Breast epithelium (tissue), 3 donors: ENCODE data around the gene TRPM3.

ENCODE experiments used
- CTCF ChIP-seq, 3 donors: fragments of 450-650 bp; IDR thresholded peaks; one replicate each; pipeline ENCODE4 v1.5.1; 2016 to 2017; ENCODE audit warnings: antibody characterized with exemption in 3 of 3, mild to moderate bottlenecking in 3 of 3, moderate library complexity in 3 of 3
- POLR2A ChIP-seq: fragments of 450-650 bp; IDR thresholded peaks from one replicate; pipeline ENCODE4 v1.6.1; 2016; ENCODE audit warnings: antibody characterized with exemption, mild to moderate bottlenecking, moderate library complexity
- POLR2AphosphoS5 ChIP-seq, 3 donors: sonication (generic); formaldehyde crosslinking; IDR thresholded peaks; one replicate each; pipeline ENCODE4 v1.6.1; 2017; ENCODE audit warnings: antibody characterized with exemption in 3 of 3

- TF ChIP-seq CTCF (IDR thresholded peaks at IDR 0.05), result no peak
- no peak for TF ChIP-seq POLR2AphosphoS5 (IDR thresholded peaks at IDR 0.05)
- TF ChIP-seq POLR2A, result no peak
Measured at GRCh38 chr9:70813141-70813540, 308.3 kb downstream of the TRPM3 start.
